Dendritic cell treated with granulocyte-macrophage colony-stimulating factor and Interleukin-4, amounts not matched to agents 40 ng/mL and 50 ng/mL, for 4 days (primary cell): ENCODE results near the gene CD9.
A peak's percentile ranks its signal among the peaks of the same experiment; 100 is the strongest.
"Not testable (repeated sequence)": the region's sequence is repeated elsewhere in the genome, so short reads cannot be mapped to it uniquely, and the experiment has no call there.

Source experiments
- H3K27ac Mint-ChIP-seq: one replicate; pipeline ENCODE4 v1.8.0; 2022; ENCODE audit warnings: mild to moderate bottlenecking, mixed read lengths
- H3K27me3 Mint-ChIP-seq: one replicate; pipeline ENCODE4 v1.8.0; 2022; ENCODE audit warnings: mild to moderate bottlenecking, mixed read lengths
- H3K36me3 Mint-ChIP-seq: one replicate; pipeline ENCODE4 v1.8.0; 2022; ENCODE audit warnings: low read depth, mixed read lengths
- H3K4me1 Mint-ChIP-seq: one replicate; pipeline ENCODE4 v1.8.0; 2022; ENCODE audit warnings: low read depth, mixed read lengths
- H3K4me3 Mint-ChIP-seq: one replicate; pipeline ENCODE4 v1.8.0; 2022; ENCODE audit warnings: mild to moderate bottlenecking, moderate library complexity, mixed read lengths
- H3K9me3 Mint-ChIP-seq: one replicate; pipeline ENCODE4 v1.8.0; 2022; ENCODE audit warnings: mixed read lengths
- intact Hi-C: fragments of 100-400 bp; cut with micrococcal nuclease; formaldehyde crosslinking; loops from one replicate; pipeline ENCODE4 v1.15.0; 2022

The CD9 gene

GRCh38 chr12:6185961-6186827 lies 14.0 kb upstream of the CD9 start:
- H3K27ac Mint-ChIP-seq: no peak overlapping the region

GRCh38 chr12:6187948-6188793 lies 12.0 kb upstream of the CD9 start:
- Mint-ChIP-seq H3K9me3 (no peaks in the 10 kb centered on the region), H3K4me1 (peaks cover 30% of the 10 kb centered on the region), H3K36me3 (no peaks in the 10 kb centered on the region), H3K4me3 (no peak overlapping the region), H3K27me3 (peaks cover 28% of the 10 kb centered on the region), H3K27ac (no peak overlapping the region)
- intact Hi-C loops: no loop called here

More at GRCh38 chr12:6185961-6186827, 14.0 kb upstream of the CD9 start:
- intact Hi-C loops: no loop called here
- Mint-ChIP-seq H3K4me3 (no peak overlapping the region), H3K27me3 (peaks cover 22% of the 10 kb centered on the region), H3K9me3 (no peaks in the 10 kb centered on the region), H3K36me3 (no peaks in the 10 kb centered on the region), H3K4me1 (peaks cover 16% of the 10 kb centered on the region)

GRCh38 chr12:6189028-6189427 lies 11.2 kb upstream of the CD9 start:
- Mint-ChIP-seq H3K4me3 (no peak overlapping the region), H3K4me1 (peaks cover 38% of the 10 kb centered on the region), H3K27me3 (peaks cover 33% of the 10 kb centered on the region), H3K36me3 (no peaks in the 10 kb centered on the region), H3K27ac (no peak overlapping the region), H3K9me3 (no peaks in the 10 kb centered on the region)
- intact Hi-C loops: no loop called here

GRCh38 chr12:6189952-6190598 lies 10.1 kb upstream of the CD9 start:
- H3K36me3 Mint-ChIP-seq, H3K4me3 Mint-ChIP-seq, intact Hi-C loops, H3K9me3 Mint-ChIP-seq: not testable (repeated sequence)
- peak overlapping the region; percentile 4 for H3K27ac Mint-ChIP-seq
- peaks cover 33% of the 10 kb centered on the region for H3K27me3 Mint-ChIP-seq
- H3K4me1 Mint-ChIP-seq: peaks cover 44% of the 10 kb centered on the region

GRCh38 chr12:6190767-6191530 lies 9.3 kb upstream of the CD9 start:
- H3K27ac Mint-ChIP-seq, H3K9me3 Mint-ChIP-seq, H3K36me3 Mint-ChIP-seq, intact Hi-C loops, H3K4me3 Mint-ChIP-seq: not testable (repeated sequence)
- Mint-ChIP-seq H3K4me1 (peaks cover 52% of the 10 kb centered on the region), H3K27me3 (peaks cover 33% of the 10 kb centered on the region)

GRCh38 chr12:6192604-6193380 lies 7.4 kb upstream of the CD9 start:
- intact Hi-C loops: no loop called here
- Mint-ChIP-seq H3K4me3 (no peak overlapping the region), H3K27me3 (peaks cover 34% of the 10 kb centered on the region), H3K9me3 (no peaks in the 10 kb centered on the region), H3K36me3 (no peaks in the 10 kb centered on the region), H3K27ac (peak overlapping the region; percentile 2), H3K4me1 (peaks cover 50% of the 10 kb centered on the region)

GRCh38 chr12:6193853-6194815 lies 6.1 kb upstream of the CD9 start:
- peaks cover 63% of the 10 kb centered on the region for H3K4me1 Mint-ChIP-seq
- peaks cover 37% of the 10 kb centered on the region for H3K27me3 Mint-ChIP-seq
- H3K36me3 Mint-ChIP-seq: no peaks in the 10 kb centered on the region
- H3K9me3 Mint-ChIP-seq: no peaks in the 10 kb centered on the region
- peak overlapping the region; percentile 2 for H3K27ac Mint-ChIP-seq
- no peak overlapping the region for H3K4me3 Mint-ChIP-seq
- intact Hi-C loops: no loop called here

GRCh38 chr12:6195665-6196535 lies 4.3 kb upstream of the CD9 start:
- peaks cover 65% of the 10 kb centered on the region for H3K4me1 Mint-ChIP-seq
- peaks cover 34% of the 10 kb centered on the region for H3K27me3 Mint-ChIP-seq
- no peaks in the 10 kb centered on the region for H3K9me3 Mint-ChIP-seq
- intact Hi-C loops: loop anchor here (1.0 to 5.0 kb wide), 2 partner anchors 82 to 129 kb away; no protein-coding TSS in a partner anchor
- no peaks in the 10 kb centered on the region for H3K36me3 Mint-ChIP-seq
- H3K4me3 Mint-ChIP-seq: no peak overlapping the region
- H3K27ac Mint-ChIP-seq: peak overlapping the region; percentile 72

GRCh38 chr12:6198051-6198450 lies 2.1 kb upstream of the CD9 start:
- no peaks in the 10 kb centered on the region for H3K36me3 Mint-ChIP-seq
- H3K4me1 Mint-ChIP-seq: peaks cover 74% of the 10 kb centered on the region
- peak overlapping the region; percentile 76 for H3K27ac Mint-ChIP-seq
- no peak overlapping the region for H3K4me3 Mint-ChIP-seq
- no peaks in the 10 kb centered on the region for H3K9me3 Mint-ChIP-seq
- peaks cover 49% of the 10 kb centered on the region for H3K27me3 Mint-ChIP-seq
- intact Hi-C loops: loop anchor here (5.0 kb wide), 1 partner anchor 131 kb away; no protein-coding TSS in a partner anchor

- Mint-ChIP-seq H3K36me3 (no peaks in the 10 kb centered on the region), H3K4me1 (peaks cover 74% of the 10 kb centered on the region), H3K27ac (peak overlapping the region; percentile 76), H3K4me3 (peak overlapping the region; percentile 66), H3K9me3 (no peaks in the 10 kb centered on the region), H3K27me3 (peaks cover 50% of the 10 kb centered on the region)
- intact Hi-C loops: loop anchor here (5.0 kb wide), 1 partner anchor 131 kb away; no protein-coding TSS in a partner anchor
Observed at GRCh38 chr12:6198556-6198955, 1.6 kb upstream of the CD9 start.

GRCh38 chr12:6198985-6199530 lies 1.1 kb upstream of the CD9 start:
- peaks cover 74% of the 10 kb centered on the region for H3K4me1 Mint-ChIP-seq
- intact Hi-C loops: loop anchor here (5.0 kb wide), 1 partner anchor 132 kb away; no protein-coding TSS in a partner anchor
- peak overlapping the region; percentile 66 for H3K4me3 Mint-ChIP-seq
- peak overlapping the region; percentile 76 for H3K27ac Mint-ChIP-seq
- H3K36me3 Mint-ChIP-seq: no peaks in the 10 kb centered on the region
- H3K9me3 Mint-ChIP-seq: no peaks in the 10 kb centered on the region
- peaks cover 49% of the 10 kb centered on the region for H3K27me3 Mint-ChIP-seq
